SK-N-SH (cell line): ENCODE data around the gene SLC25A28.

Experiments
- CTCF ChIP-seq: fragments of 200-600 bp; sonication (generic); IDR thresholded peaks from 2 replicates; pipeline ENCODE4 v1.6.1; 2017; ENCODE audit warnings: antibody characterized with exemption, mild to moderate bottlenecking, moderate library complexity
- EZH2phosphoT487 ChIP-seq: fragments of 200-600 bp; sonication (generic); IDR thresholded peaks from 2 replicates; pipeline ENCODE4 v1.6.1; 2017; ENCODE audit warnings: low read depth, mixed run types, mild to moderate bottlenecking, antibody characterized with exemption, moderate library complexity, borderline replicate concordance
- FOXM1 ChIP-seq: IDR thresholded peaks from 2 replicates; pipeline ENCODE4 v1.4.0; 2012; ENCODE audit warnings: low read depth, mild to moderate bottlenecking
- MXI1 ChIP-seq: IDR thresholded peaks from 2 replicates; pipeline ENCODE4 v1.6.1; 2012; ENCODE audit warnings: mild to moderate bottlenecking, low read depth, low read length, improper control_type of control experiment
- RAD21 ChIP-seq: IDR thresholded peaks from 2 replicates; pipeline ENCODE4 v1.6.1; 2012; ENCODE audit warnings: mild to moderate bottlenecking, low read length
- RCOR1 ChIP-seq: fragments of 150-350 bp; IDR thresholded peaks from 2 replicates; pipeline ENCODE4 v1.6.1; 2017; ENCODE audit warnings: antibody characterized with exemption, low read length
- USF1 ChIP-seq: IDR thresholded peaks from 2 replicates; pipeline ENCODE4 v1.4.0; 2012; ENCODE audit warnings: low read depth, borderline replicate concordance

DNA sequence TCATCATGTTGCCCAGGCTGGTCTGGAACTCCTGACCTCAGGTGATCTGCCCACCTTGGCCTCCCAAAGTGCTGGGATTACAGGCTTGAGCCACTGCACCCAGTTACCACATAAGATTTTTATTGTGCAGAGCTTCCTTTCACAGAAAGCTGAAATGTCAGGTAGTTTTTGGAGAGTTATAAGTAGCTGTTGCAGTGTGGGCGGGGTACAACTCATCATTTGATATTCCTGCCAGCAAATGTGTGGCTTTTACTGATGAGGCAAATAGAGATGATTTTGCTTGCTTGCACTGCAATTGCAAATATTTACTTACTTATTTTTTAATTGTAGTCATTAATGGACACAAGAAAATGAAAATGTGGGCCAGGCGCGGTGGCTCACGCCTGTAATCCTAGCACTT, 55.1 kb downstream of the SLC25A28 start:
- TF ChIP-seq CTCF: no peak
- TF ChIP-seq RCOR1: no peak
- TF ChIP-seq MXI1: no peak
- no peak for TF ChIP-seq FOXM1
- no peak for TF ChIP-seq RAD21
- TF ChIP-seq USF1: no peak
- no peak for TF ChIP-seq EZH2phosphoT487
